GM19043 (cell line): Measurements from ENCODE around the gene STX10.
"Not testable (repeated sequence)": the region's sequence is repeated elsewhere in the genome, so short reads cannot be mapped to it uniquely, and the experiment has no call there.

Experiments
- ATAC-seq: cut with Tn5 transposase; IDR thresholded peaks from one replicate; pipeline ENCODE4 v1.9.1; 2021; ENCODE audit warnings: low read depth; ENCODE audit not compliant: unreplicated experiment

STX10 gene

GRCh38 chr19:13150187-13150930, at the start of gene STX10, which contains the start of gene IER2:
Gene STX10, minus strand, starts transcription at chr19:13150375. Its CDS starts 202 bp downstream, at chr19:13150173.
Gene IER2, plus strand, starts transcription at chr19:13150411. Its CDS starts 2,776 bp downstream, at chr19:13153187.
- ATAC-seq: no peak

GRCh38 chr19:13198634-13199033, 48.5 kb upstream of the STX10 start:
- no peak for ATAC-seq

- no peak for ATAC-seq
Measured at GRCh38 chr19:13195678-13196077, 45.5 kb upstream of the STX10 start.

GRCh38 chr19:13190781-13191540, 40.8 kb upstream of the STX10 start:
- no peak for ATAC-seq

- ATAC-seq: no peak
Measured at GRCh38 chr19:13189600-13189999, 39.4 kb upstream of the STX10 start.

- no peak for ATAC-seq
Measured at GRCh38 chr19:13187419-13187818, 37.2 kb upstream of the STX10 start.

GRCh38 chr19:13186688-13187087, 36.5 kb upstream of the STX10 start:
- ATAC-seq: not testable (repeated sequence)

GRCh38 chr19:13185763-13186657, 35.8 kb upstream of the STX10 start:
- not testable (repeated sequence) for ATAC-seq

- not testable (repeated sequence) for ATAC-seq
Measured at GRCh38 chr19:13184926-13185325, 34.8 kb upstream of the STX10 start.

GRCh38 chr19:13181747-13182388, 31.7 kb upstream of the STX10 start:
- ATAC-seq: no peak

- not testable (repeated sequence) for ATAC-seq
Measured at GRCh38 chr19:13178291-13178690, 28.1 kb upstream of the STX10 start.

GRCh38 chr19:13177584-13177983, 27.4 kb upstream of the STX10 start:
- not testable (repeated sequence) for ATAC-seq

GRCh38 chr19:13176345-13176744, 26.2 kb upstream of the STX10 start:
- ATAC-seq: no peak

- ATAC-seq: no peak
Measured at GRCh38 chr19:13173139-13173737, 23.1 kb upstream of the STX10 start.

- no peak for ATAC-seq
Measured at GRCh38 chr19:13172346-13173138, 22.4 kb upstream of the STX10 start.

GRCh38 chr19:13171146-13171545, 21.0 kb upstream of the STX10 start:
- ATAC-seq: no peak

- no peak for ATAC-seq
Measured at GRCh38 chr19:13169769-13170168, 19.6 kb upstream of the STX10 start.

- ATAC-seq: not testable (repeated sequence)
Measured at GRCh38 chr19:13166151-13166550, 16.0 kb upstream of the STX10 start.
